Measurements from ENCODE around the gene BAZ1A. TPM values are rescaled to one million over a fixed set of nuclear protein-coding genes. Genes with fewer than 3 reads are reported as not detected.

The BAZ1A gene
- total RNA-seq, 1 experiment from 2014 or later, result 17.8 TPM

DNA sequence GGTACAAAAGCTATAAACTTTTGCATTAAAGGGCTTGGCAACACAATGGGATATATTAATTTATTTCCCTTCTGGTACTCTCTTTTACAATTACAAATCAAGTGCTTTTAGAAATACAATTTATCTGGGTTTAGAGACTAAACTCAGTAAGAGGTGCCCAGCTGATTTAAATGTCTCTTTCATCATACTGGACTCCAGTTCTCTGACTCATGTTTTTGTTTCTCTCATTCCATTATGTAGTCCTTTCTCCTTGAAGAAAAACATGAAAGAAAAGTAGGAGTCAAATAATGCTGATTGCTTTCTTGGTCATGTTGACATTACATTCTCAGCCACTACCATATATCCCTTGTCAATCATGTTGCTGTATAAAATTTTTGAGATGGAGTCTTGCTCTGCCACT lies 124.5 kb downstream of the BAZ1A start:
- H3T11ph ChIP-seq (ENCODE audit: low read length), result no peak overlapping the region
- no peaks in the 10 kb centered on the region for H3K9me3 ChIP-seq (ENCODE audit: control insufficient read depth, low read depth, low read length)
- H2BK120ac ChIP-seq (ENCODE audit: low read depth, low read length, poor library complexity, severe bottlenecking), result no peak overlapping the region
- H3K4ac ChIP-seq (ENCODE audit: low read depth, low read length), result no peak overlapping the region
- no peaks in the 10 kb centered on the region for H3K4me1 Mint-ChIP-seq
- H3K56ac ChIP-seq (ENCODE audit: insufficient read length, low read depth, low read length), result no peak overlapping the region
- no peak overlapping the region for H3K4me3 Mint-ChIP-seq
- TF ChIP-seq, protein P1, sequence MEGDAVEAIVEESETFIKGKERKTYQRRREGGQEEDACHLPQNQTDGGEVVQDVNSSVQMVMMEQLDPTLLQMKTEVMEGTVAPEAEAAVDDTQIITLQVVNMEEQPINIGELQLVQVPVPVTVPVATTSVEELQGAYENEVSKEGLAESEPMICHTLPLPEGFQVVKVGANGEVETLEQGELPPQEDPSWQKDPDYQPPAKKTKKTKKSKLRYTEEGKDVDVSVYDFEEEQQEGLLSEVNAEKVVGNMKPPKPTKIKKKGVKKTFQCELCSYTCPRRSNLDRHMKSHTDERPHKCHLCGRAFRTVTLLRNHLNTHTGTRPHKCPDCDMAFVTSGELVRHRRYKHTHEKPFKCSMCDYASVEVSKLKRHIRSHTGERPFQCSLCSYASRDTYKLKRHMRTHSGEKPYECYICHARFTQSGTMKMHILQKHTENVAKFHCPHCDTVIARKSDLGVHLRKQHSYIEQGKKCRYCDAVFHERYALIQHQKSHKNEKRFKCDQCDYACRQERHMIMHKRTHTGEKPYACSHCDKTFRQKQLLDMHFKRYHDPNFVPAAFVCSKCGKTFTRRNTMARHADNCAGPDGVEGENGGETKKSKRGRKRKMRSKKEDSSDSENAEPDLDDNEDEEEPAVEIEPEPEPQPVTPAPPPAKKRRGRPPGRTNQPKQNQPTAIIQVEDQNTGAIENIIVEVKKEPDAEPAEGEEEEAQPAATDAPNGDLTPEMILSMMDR (conservative IDR thresholded peaks at IDR 0.05), result no peak
- no peak overlapping the region for H4K91ac ChIP-seq (ENCODE audit: insufficient read length, low read depth, low read length)
- H3K27me3 ChIP-seq (ENCODE audit: insufficient read depth, low read length), result no peaks in the 10 kb centered on the region
- peaks cover 0 to 10% (median 0%) of the 10 kb centered on the region in 3 experiments; a peak in 2 of 7 replicates for H3K36me3 Mint-ChIP-seq (ENCODE audit: insufficient read depth in 1 of 3, low read depth in 3 of 3)
- no peak overlapping the region for H2AFZ ChIP-seq (ENCODE audit: low read length)
- H3K23ac ChIP-seq (ENCODE audit: insufficient read length, low read depth, low read length), result no peak overlapping the region
- no peak overlapping the region for H3K9ac ChIP-seq (ENCODE audit: extremely low read depth, insufficient read length, low read length)
- H3K18ac ChIP-seq (ENCODE audit: insufficient read length, low read depth, low read length), result no peak overlapping the region
- H3K4me1 ChIP-seq (ENCODE audit: insufficient read depth, low read length), result no peaks in the 10 kb centered on the region
- DNase-seq, result no peak
- no peak overlapping the region for H2AK5ac ChIP-seq (ENCODE audit: insufficient read length, low read length)
- H3K79me2 ChIP-seq (ENCODE audit: insufficient read depth, low read length), result no peaks in the 10 kb centered on the region
- no peaks in the 10 kb centered on the region for H3K9me3 Mint-ChIP-seq
- no peaks in the 10 kb centered on the region for H4K20me1 ChIP-seq (ENCODE audit: control insufficient read depth, insufficient read depth, insufficient read length)
- no peak overlapping the region for H3K14ac ChIP-seq (ENCODE audit: insufficient read depth, low read length)
- no peak overlapping the region for H2BK5ac ChIP-seq (ENCODE audit: insufficient read length, low read length)
- H3K4me2 ChIP-seq (ENCODE audit: insufficient read depth, insufficient read length, low read length), result no peak overlapping the region
- no peak overlapping the region for H2BK20ac ChIP-seq (ENCODE audit: low read depth, low read length, poor library complexity, severe bottlenecking)
- H4K5ac ChIP-seq (ENCODE audit: insufficient read length, low read depth, low read length), result no peak overlapping the region
- H4K8ac ChIP-seq (replicated peaks; ENCODE audit: insufficient read length, low read depth, low read length), result no peak overlapping the region
- no peaks in the 10 kb centered on the region for H3K23me2 ChIP-seq (ENCODE audit: insufficient read length, low read depth, low read length, poor library complexity, severe bottlenecking)
- no peak overlapping the region; a peak in 1 of 7 replicates for H3K27ac Mint-ChIP-seq
- no peak overlapping the region for H2BK15ac ChIP-seq (ENCODE audit: low read depth, low read length)
- H3K27ac ChIP-seq (ENCODE audit: insufficient read length, low read depth, low read length), result no peak overlapping the region
- H3K79me1 ChIP-seq (ENCODE audit: insufficient read depth, low read depth, low read length, poor library complexity, severe bottlenecking), result no peaks in the 10 kb centered on the region
- H2BK12ac ChIP-seq (ENCODE audit: insufficient read length, low read depth, low read length), result no peak overlapping the region
- H3K27me3 Mint-ChIP-seq (ENCODE audit: low read depth), result no peaks in the 10 kb centered on the region
